Measurements from ENCODE around the gene MZT2A. TPM values are rescaled to one million over a fixed set of nuclear protein-coding genes. Genes with fewer than 3 reads are reported as not detected.
"Not testable (repeated sequence)": the region's sequence is repeated elsewhere in the genome, so short reads cannot be mapped to it uniquely, and the experiment has no call there.

MZT2A gene
- total and polyA plus RNA-seq, 2 donors, result 101 to 111 TPM

- H3K9me3 ChIP-seq (ENCODE audit: control insufficient read depth in 2 of 2, insufficient read depth in 1 of 2, low read length in 1 of 2), result no peaks in the 10 kb centered on the region
- WGBS, result 87% methylated on average over 10 of the region's 10 CpGs
- no peak for DNase-seq (ENCODE audit: low read depth in 6 of 9, low spot score in 9 of 9)
Observed at GRCh38 chr2:131516011-131516410, 23.8 kb upstream of the MZT2A start.

GRCh38 chr2:131515235-131515634 lies 23.0 kb upstream of the MZT2A start:
- H3K4me1 ChIP-seq (ENCODE audit: control insufficient read depth in 2 of 2, insufficient read depth in 2 of 2, low read length in 2 of 2); H3K9me3 ChIP-seq (ENCODE audit: control insufficient read depth in 2 of 2, insufficient read depth in 1 of 2, low read length in 1 of 2); DNase-seq (ENCODE audit: low read depth in 6 of 9, low spot score in 9 of 9); H3K27me3 ChIP-seq (ENCODE audit: control insufficient read depth in 2 of 2, insufficient read depth in 1 of 2, low read length in 1 of 2); H3K27ac ChIP-seq (ENCODE audit: low read depth in 1 of 2, low read length in 1 of 2); H3K4me3 ChIP-seq (ENCODE audit: low read length in 2 of 2): not testable (repeated sequence)
- WGBS, result 87% methylated on average over 13 of the region's 14 CpGs
- H3K36me3 ChIP-seq (ENCODE audit: control insufficient read depth in 2 of 2, insufficient read depth in 2 of 2, low read length in 1 of 2), result peaks cover 34 to 54% of the 10 kb centered on the region in 2 donors

More at GRCh38 chr2:131516011-131516410, 23.8 kb upstream of the MZT2A start:
- no peaks in the 10 kb centered on the region for H3K4me1 ChIP-seq (ENCODE audit: control insufficient read depth in 2 of 2, insufficient read depth in 2 of 2, low read length in 2 of 2)
- H3K36me3 ChIP-seq (ENCODE audit: control insufficient read depth in 2 of 2, insufficient read depth in 2 of 2, low read length in 1 of 2), result peaks cover 39 to 60% of the 10 kb centered on the region in 2 donors
- H3K27me3 ChIP-seq (ENCODE audit: control insufficient read depth in 2 of 2, insufficient read depth in 1 of 2, low read length in 1 of 2), result no peaks in the 10 kb centered on the region
- no peak overlapping the region for H3K4me3 ChIP-seq (ENCODE audit: low read length in 2 of 2)
- H3K27ac ChIP-seq (ENCODE audit: low read depth in 1 of 2, low read length in 1 of 2), result no peak overlapping the region

- 62% methylated on average over 15 of the region's 15 CpGs for WGBS
- DNase-seq (ENCODE audit: low read depth in 6 of 9, low spot score in 9 of 9), result not testable (repeated sequence)
Observed at GRCh38 chr2:131514408-131515166, 22.4 kb upstream of the MZT2A start.

GRCh38 chr2:131511969-131512870 lies 20.0 kb upstream of the MZT2A start:
- H3K36me3 ChIP-seq (ENCODE audit: control insufficient read depth in 2 of 2, insufficient read depth in 2 of 2, low read length in 1 of 2), result peaks cover 41 to 52% of the 10 kb centered on the region in 2 donors
- not testable (repeated sequence) for DNase-seq (ENCODE audit: low read depth in 6 of 9, low spot score in 9 of 9); H3K4me3 ChIP-seq (ENCODE audit: low read length in 2 of 2); H3K4me1 ChIP-seq (ENCODE audit: control insufficient read depth in 2 of 2, insufficient read depth in 2 of 2, low read length in 2 of 2); H3K27me3 ChIP-seq (ENCODE audit: control insufficient read depth in 2 of 2, insufficient read depth in 1 of 2, low read length in 1 of 2); H3K9me3 ChIP-seq (ENCODE audit: control insufficient read depth in 2 of 2, insufficient read depth in 1 of 2, low read length in 1 of 2); H3K27ac ChIP-seq (ENCODE audit: low read depth in 1 of 2, low read length in 1 of 2)
- WGBS, result 73% methylated on average over 16 of the region's 17 CpGs

More at GRCh38 chr2:131514408-131515166, 22.4 kb upstream of the MZT2A start:
- H3K36me3 ChIP-seq (ENCODE audit: control insufficient read depth in 2 of 2, insufficient read depth in 2 of 2, low read length in 1 of 2), result peaks cover 36 to 54% of the 10 kb centered on the region in 2 donors
- not testable (repeated sequence) for H3K9me3 ChIP-seq (ENCODE audit: control insufficient read depth in 2 of 2, insufficient read depth in 1 of 2, low read length in 1 of 2); H3K27ac ChIP-seq (ENCODE audit: low read depth in 1 of 2, low read length in 1 of 2); H3K4me3 ChIP-seq (ENCODE audit: low read length in 2 of 2); H3K27me3 ChIP-seq (ENCODE audit: control insufficient read depth in 2 of 2, insufficient read depth in 1 of 2, low read length in 1 of 2); H3K4me1 ChIP-seq (ENCODE audit: control insufficient read depth in 2 of 2, insufficient read depth in 2 of 2, low read length in 2 of 2)

- H3K27ac ChIP-seq (ENCODE audit: low read depth in 1 of 2, low read length in 1 of 2); H3K4me3 ChIP-seq (ENCODE audit: low read length in 2 of 2); H3K4me1 ChIP-seq (ENCODE audit: control insufficient read depth in 2 of 2, insufficient read depth in 2 of 2, low read length in 2 of 2); DNase-seq (ENCODE audit: low read depth in 6 of 9, low spot score in 9 of 9); H3K9me3 ChIP-seq (ENCODE audit: control insufficient read depth in 2 of 2, insufficient read depth in 1 of 2, low read length in 1 of 2); H3K27me3 ChIP-seq (ENCODE audit: control insufficient read depth in 2 of 2, insufficient read depth in 1 of 2, low read length in 1 of 2): not testable (repeated sequence)
- H3K36me3 ChIP-seq (ENCODE audit: control insufficient read depth in 2 of 2, insufficient read depth in 2 of 2, low read length in 1 of 2), result peaks cover 43 to 44% of the 10 kb centered on the region in 2 donors
- 97% methylated on average over 21 of the region's 22 CpGs for WGBS
Observed at GRCh38 chr2:131511291-131511968, 19.2 kb upstream of the MZT2A start.

GRCh38 chr2:131509615-131510014 lies 17.4 kb upstream of the MZT2A start:
- WGBS, result 75% methylated on average over 9 of the region's 9 CpGs
- H3K36me3 ChIP-seq (ENCODE audit: control insufficient read depth in 2 of 2, insufficient read depth in 2 of 2, low read length in 1 of 2), result peaks cover 49 to 51% of the 10 kb centered on the region in 2 donors

GRCh38 chr2:131504082-131504750 lies 12.0 kb upstream of the MZT2A start:
- H3K36me3 ChIP-seq (ENCODE audit: control insufficient read depth in 2 of 2, insufficient read depth in 2 of 2, low read length in 1 of 2), result peaks cover 48 to 71% of the 10 kb centered on the region in 2 donors
- not testable (repeated sequence) for H3K9me3 ChIP-seq (ENCODE audit: control insufficient read depth in 2 of 2, insufficient read depth in 1 of 2, low read length in 1 of 2); H3K27me3 ChIP-seq (ENCODE audit: control insufficient read depth in 2 of 2, insufficient read depth in 1 of 2, low read length in 1 of 2); H3K4me1 ChIP-seq (ENCODE audit: control insufficient read depth in 2 of 2, insufficient read depth in 2 of 2, low read length in 2 of 2); DNase-seq (ENCODE audit: low read depth in 6 of 9, low spot score in 9 of 9); H3K4me3 ChIP-seq (ENCODE audit: low read length in 2 of 2); H3K27ac ChIP-seq (ENCODE audit: low read depth in 1 of 2, low read length in 1 of 2)
- 96% methylated on average over 7 of the region's 7 CpGs for WGBS

More at GRCh38 chr2:131509615-131510014, 17.4 kb upstream of the MZT2A start:
- Histone ChIP-seq H3K9me3 (ENCODE audit: control insufficient read depth in 2 of 2, insufficient read depth in 1 of 2, low read length in 1 of 2) (no peaks in the 10 kb centered on the region), H3K27me3 (ENCODE audit: control insufficient read depth in 2 of 2, insufficient read depth in 1 of 2, low read length in 1 of 2) (no peaks in the 10 kb centered on the region), H3K27ac (ENCODE audit: low read depth in 1 of 2, low read length in 1 of 2) (no peak overlapping the region), H3K4me1 (ENCODE audit: control insufficient read depth in 2 of 2, insufficient read depth in 2 of 2, low read length in 2 of 2) (no peaks in the 10 kb centered on the region), H3K4me3 (ENCODE audit: low read length in 2 of 2) (no peak overlapping the region)
- DNase-seq (ENCODE audit: low read depth in 6 of 9, low spot score in 9 of 9), result no peak

- over 99% methylated on average over 4 of the region's 4 CpGs for WGBS
- not testable (repeated sequence) for DNase-seq (ENCODE audit: low read depth in 6 of 9, low spot score in 9 of 9)
Observed at GRCh38 chr2:131503587-131503986, 11.4 kb upstream of the MZT2A start.

More at GRCh38 chr2:131503587-131503986, 11.4 kb upstream of the MZT2A start:
- H3K9me3 ChIP-seq (ENCODE audit: control insufficient read depth in 2 of 2, insufficient read depth in 1 of 2, low read length in 1 of 2); H3K4me3 ChIP-seq (ENCODE audit: low read length in 2 of 2); H3K27ac ChIP-seq (ENCODE audit: low read depth in 1 of 2, low read length in 1 of 2); H3K27me3 ChIP-seq (ENCODE audit: control insufficient read depth in 2 of 2, insufficient read depth in 1 of 2, low read length in 1 of 2); H3K4me1 ChIP-seq (ENCODE audit: control insufficient read depth in 2 of 2, insufficient read depth in 2 of 2, low read length in 2 of 2): not testable (repeated sequence)
- H3K36me3 ChIP-seq (ENCODE audit: control insufficient read depth in 2 of 2, insufficient read depth in 2 of 2, low read length in 1 of 2), result peaks cover 49 to 71% of the 10 kb centered on the region in 2 donors
